Endothelial cell of umbilical vein (primary cell): ENCODE results near the gene FGR. TPM values are rescaled to one million over a fixed set of nuclear protein-coding genes. Genes with fewer than 3 reads are reported as not detected.

Experiments used
- BruUV-seq: library from RNA; stranded (reverse); fragments of 400-500 nt; replicated peaks from 2 replicates; lab custom pipeline; 2021; lab: Mats Ljungman, UMichigan
- CTCF ChIA-PET: fragments of 300-600, 350-600 bp; sonication (Branson Sonifier 250); formaldehyde crosslinking; loops from one replicate; lab custom pipeline; 2021; ENCODE audit warnings: antibody characterized with exemption, inconsistent platforms; lab: Charles Lee
- POLR2A ChIA-PET: fragments of 300-600, 350-600 bp; sonication (Branson Sonifier 250); formaldehyde crosslinking; loops from one replicate; lab custom pipeline; 2021; ENCODE audit warnings: antibody characterized with exemption, inconsistent platforms; lab: Charles Lee
- DNase-seq: peaks from one replicate; pipeline ENCODE4 v3.0.0-alpha.2; 2011; ENCODE audit warnings: low read depth, low spot score
- FAIRE-seq: peaks from 2 replicates; lab custom pipeline; 2011; peaks lifted over from hg19 to GRCh38; lab: Jason Lieb, UNC
- H2AFZ ChIP-seq: 2 replicates; pipeline ENCODE4 v1.6.0; 2012; ENCODE audit warnings: low read depth, low read length, control low read depth, inconsistent platforms
- H3K27ac ChIP-seq: 2 replicates; pipeline ENCODE4 v1.5.1; 2011; ENCODE audit warnings: low read depth, mild to moderate bottlenecking, control low read depth, low read length, moderate library complexity; ENCODE audit not compliant: insufficient read depth
- H3K27me3 ChIP-seq, 2 experiments: 2 replicates each; pipeline versions ENCODE4 v1.6.0 to v1.6.1; 2011; ENCODE audit warnings: low read length in 2 of 2, mixed read lengths in 1 of 2; ENCODE audit not compliant: control insufficient read depth in 2 of 2, insufficient read depth in 2 of 2
- H3K36me3 ChIP-seq, 2 experiments: 2 replicates in 1 of 2; 3 replicates in 1 of 2; pipeline ENCODE4 v1.5.1; 2011; ENCODE audit warnings: low read length in 2 of 2, mild to moderate bottlenecking in 1 of 2, moderate library complexity in 1 of 2; ENCODE audit not compliant: control insufficient read depth in 2 of 2, insufficient read depth in 2 of 2; ENCODE audit errors: extremely low read depth in 1 of 2
- H3K4me1 ChIP-seq: 3 replicates; pipeline ENCODE4 v1.5.1; 2011; ENCODE audit warnings: mild to moderate bottlenecking, low read length; ENCODE audit not compliant: control insufficient read depth, insufficient read depth; ENCODE audit errors: extremely low read depth
- H3K4me2 ChIP-seq: 2 replicates; pipeline ENCODE4 v1.6.1; 2011; ENCODE audit warnings: low read length, control low read depth, mixed read lengths; ENCODE audit not compliant: insufficient read depth
- H3K4me3 ChIP-seq, 3 experiments: fragments of 200-600 bp in 1 of 3; sonication (generic), shearing (Covaris generic) in 1 of 3; replicated peaks in 1 of 3; 2 replicates each; pipeline ENCODE4 v1.5.1; 2011 to 2016; ENCODE audit warnings: control low read depth in 3 of 3, low read length in 3 of 3, mild to moderate bottlenecking in 2 of 3, inconsistent platforms in 1 of 3, low read depth in 1 of 3, moderate library complexity in 1 of 3; ENCODE audit not compliant: insufficient read depth in 1 of 3
- H3K79me2 ChIP-seq: 2 replicates; pipeline ENCODE4 v1.6.0; 2012; ENCODE audit warnings: low read length, inconsistent platforms; ENCODE audit not compliant: control insufficient read depth, insufficient read depth
- H3K9ac ChIP-seq: replicated peaks from 2 replicates; pipeline ENCODE3; 2011; ENCODE audit warnings: low read length, control low read depth; ENCODE audit not compliant: insufficient read depth; ENCODE audit errors: extremely low read depth
- H3K9me1 ChIP-seq: replicated peaks from 3 replicates; pipeline ENCODE4 v1.6.0; 2011; ENCODE audit warnings: mild to moderate bottlenecking, low read length; ENCODE audit not compliant: control insufficient read depth, insufficient read depth; ENCODE audit errors: extremely low read depth
- H3K9me3 ChIP-seq: replicated peaks from 2 replicates; pipeline ENCODE4 v1.5.1; 2012; ENCODE audit warnings: low read length, inconsistent platforms; ENCODE audit not compliant: control insufficient read depth, insufficient read depth
- H4K20me1 ChIP-seq: replicated peaks from 2 replicates; pipeline ENCODE3; 2011; ENCODE audit warnings: mild to moderate bottlenecking, low read length; ENCODE audit not compliant: control insufficient read depth, insufficient read depth; ENCODE audit errors: extremely low read depth
- EZH2 ChIP-seq: IDR thresholded peaks from 2 replicates; pipeline ENCODE4 v1.6.1; 2012; ENCODE audit warnings: borderline replicate concordance, low read depth, mild to moderate bottlenecking, moderate library complexity, low read length, inconsistent platforms; ENCODE audit not compliant: severe bottlenecking
- FOS ChIP-seq: IDR thresholded peaks from 2 replicates; pipeline ENCODE4 v1.6.1; 2011; ENCODE audit warnings: mild to moderate bottlenecking, low read length, moderate library complexity, borderline replicate concordance; ENCODE audit not compliant: insufficient read depth
- GATA2 ChIP-seq: IDR thresholded peaks from 2 replicates; pipeline ENCODE4 v1.7.0; 2011; ENCODE audit warnings: low read depth, mild to moderate bottlenecking, moderate library complexity, mixed read lengths, low read length; ENCODE audit not compliant: insufficient read length, insufficient read depth
- JUN ChIP-seq: IDR thresholded peaks from 2 replicates; pipeline ENCODE4 v1.6.1; 2011; ENCODE audit warnings: borderline replicate concordance, low read depth; ENCODE audit not compliant: insufficient read length, insufficient read depth
- MYC ChIP-seq: IDR thresholded peaks from one replicate; pipeline ENCODE4 v1.6.1; 2011; ENCODE audit warnings: mild to moderate bottlenecking, low read depth, low read length
- POLR2A ChIP-seq: IDR thresholded peaks from 2 replicates; pipeline ENCODE4 v1.6.1; 2012; ENCODE audit warnings: low read depth, mild to moderate bottlenecking, control low read depth, low read length
- POLR2AphosphoS5 ChIP-seq: IDR thresholded peaks from 2 replicates; pipeline ENCODE4 v1.6.1; 2012; ENCODE audit warnings: low read depth, mild to moderate bottlenecking, control low read depth, low read length, moderate library complexity; ENCODE audit not compliant: insufficient read depth
- dilution Hi-C: fragments of 300-500 bp; cut with MboI; formaldehyde crosslinking; loops from one replicate; pipeline ENCODE4 v1.15.0; 2019; ENCODE audit warnings: low sequenced_read_pairs; ENCODE audit not compliant: extremely low pct_ligation_motif_present
- intact Hi-C: fragments of 100-400 bp; cut with micrococcal nuclease; formaldehyde crosslinking; loops from one replicate; pipeline ENCODE4 v1.10.0; 2022
- polyA plus RNA-seq, 4 experiments: library from polyadenylated mRNA; depleted of rRNA in 3 of 4; stranded (reverse) in 3 of 4; unstranded in 1 of 4; fragments of >200 nt; gene quantifications; 2 replicates each; pipeline versions ENCODE4 v1.2.1 to v1.2.3, GENCODE V29; 2011 to 2012; ENCODE audit warnings: missing spikeins in 1 of 4
- total RNA-seq: library from RNA; stranded (reverse); gene quantifications from 2 replicates; pipeline ENCODE4 v1.2.3, GENCODE V29; 2021
- TF ChIP-seq, protein P1 (sequence below): IDR thresholded peaks from 2 replicates; pipeline ENCODE4 v1.6.1; 2011; ENCODE audit not compliant: insufficient read depth, insufficient read length
- TF ChIP-seq, protein P2 (sequence below), 2 donors: IDR thresholded peaks; 1 replicate in 1 of 2; 2 replicates in 1 of 2; pipeline ENCODE4 v1.5.1; 2011; ENCODE audit warnings: low read length in 2 of 2, mild to moderate bottlenecking in 2 of 2, moderate library complexity in 2 of 2, control low read depth in 1 of 2, inconsistent platforms in 1 of 2, low read depth in 1 of 2; ENCODE audit not compliant: insufficient read depth in 1 of 2; ENCODE audit errors: extremely low read depth in 1 of 2

Gene FGR
- total and polyA plus RNA-seq, 2 donors (not counting 3 experiments of a cell fraction or from before 2014, with no cell fraction given): 0.18 TPM; not detected in 1

DNA sequence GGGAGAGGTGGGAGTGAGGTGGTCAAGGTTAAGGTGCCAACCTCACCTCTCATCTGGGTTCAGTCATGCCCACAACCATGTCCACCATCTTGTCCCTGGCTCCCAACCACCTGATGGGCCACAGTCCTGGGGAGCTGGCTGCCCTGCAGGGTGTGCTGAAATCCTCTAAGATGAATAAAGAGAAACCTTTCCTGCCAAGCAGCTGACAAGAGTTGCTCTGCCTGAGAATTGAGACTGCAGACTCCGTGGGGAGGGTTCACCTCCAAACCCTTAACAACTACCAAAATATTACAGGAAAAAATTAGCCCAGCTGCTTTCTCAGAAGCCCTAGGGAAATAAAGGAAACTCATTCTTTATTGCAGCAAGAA is 15.2 kb upstream of the FGR start:
- no peaks in the 10 kb centered on the region for H4K20me1 ChIP-seq
- H3K27ac ChIP-seq: no peak overlapping the region
- no peaks in the 10 kb centered on the region for H3K79me2 ChIP-seq
- ChIA-PET POLR2A (no interaction called here), CTCF (interaction anchor here (1.1 to 2.3 kb wide), 6 partner anchors 13 to 255 kb away, joined by 3 to 19 read pairs (median 6); no protein-coding TSS in a partner anchor)
- no peak overlapping the region for H3K4me3 ChIP-seq
- no peaks in the 10 kb centered on the region for H3K4me1 ChIP-seq
- H3K36me3 ChIP-seq: no peaks in the 10 kb centered on the region
- FAIRE-seq (no peak), DNase-seq (no peak)
- H3K9me1 ChIP-seq: no peaks in the 10 kb centered on the region
- intact Hi-C loops: no loop called here
- H3K4me2 ChIP-seq: no peak overlapping the region
- H3K27me3 ChIP-seq: no peaks in the 10 kb centered on the region
- H3K9ac ChIP-seq: no peak overlapping the region
- H3K9me3 ChIP-seq: no peaks in the 10 kb centered on the region
- no TSS peak for BruUV-seq
- dilution Hi-C loops: no loop called here
- TF ChIP-seq EZH2 (no peak), GATA2 (no peak), POLR2AphosphoS5 (no peak), MYC (no peak), JUN (no peak), POLR2A (no peak), FOS (no peak)
- TF ChIP-seq, protein P1, sequence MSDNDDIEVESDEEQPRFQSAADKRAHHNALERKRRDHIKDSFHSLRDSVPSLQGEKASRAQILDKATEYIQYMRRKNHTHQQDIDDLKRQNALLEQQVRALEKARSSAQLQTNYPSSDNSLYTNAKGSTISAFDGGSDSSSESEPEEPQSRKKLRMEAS: no peak
- TF ChIP-seq, protein P2, sequence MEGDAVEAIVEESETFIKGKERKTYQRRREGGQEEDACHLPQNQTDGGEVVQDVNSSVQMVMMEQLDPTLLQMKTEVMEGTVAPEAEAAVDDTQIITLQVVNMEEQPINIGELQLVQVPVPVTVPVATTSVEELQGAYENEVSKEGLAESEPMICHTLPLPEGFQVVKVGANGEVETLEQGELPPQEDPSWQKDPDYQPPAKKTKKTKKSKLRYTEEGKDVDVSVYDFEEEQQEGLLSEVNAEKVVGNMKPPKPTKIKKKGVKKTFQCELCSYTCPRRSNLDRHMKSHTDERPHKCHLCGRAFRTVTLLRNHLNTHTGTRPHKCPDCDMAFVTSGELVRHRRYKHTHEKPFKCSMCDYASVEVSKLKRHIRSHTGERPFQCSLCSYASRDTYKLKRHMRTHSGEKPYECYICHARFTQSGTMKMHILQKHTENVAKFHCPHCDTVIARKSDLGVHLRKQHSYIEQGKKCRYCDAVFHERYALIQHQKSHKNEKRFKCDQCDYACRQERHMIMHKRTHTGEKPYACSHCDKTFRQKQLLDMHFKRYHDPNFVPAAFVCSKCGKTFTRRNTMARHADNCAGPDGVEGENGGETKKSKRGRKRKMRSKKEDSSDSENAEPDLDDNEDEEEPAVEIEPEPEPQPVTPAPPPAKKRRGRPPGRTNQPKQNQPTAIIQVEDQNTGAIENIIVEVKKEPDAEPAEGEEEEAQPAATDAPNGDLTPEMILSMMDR (IDR thresholded peaks at IDR 0.05; ENCODE audit: extremely low read depth in 1 of 2, insufficient read depth in 1 of 2, low read depth in 1 of 2, low read length in 2 of 2): no peak
- no peak overlapping the region for H2AFZ ChIP-seq
